GM21381 (cell line): ENCODE data around the gene PRODH2.
A peak's percentile ranks its signal among the peaks of the same experiment; 100 is the strongest.

Experiments
- ATAC-seq: cut with Tn5 transposase; IDR thresholded peaks from one replicate; pipeline ENCODE4 v1.9.1; 2021; ENCODE audit warnings: mild to moderate bottlenecking, moderate library complexity; ENCODE audit not compliant: unreplicated experiment

The PRODH2 gene

GRCh38 chr19:35764432-35765315, 48.0 kb downstream of the PRODH2 start:
- no peak for ATAC-seq

DNA sequence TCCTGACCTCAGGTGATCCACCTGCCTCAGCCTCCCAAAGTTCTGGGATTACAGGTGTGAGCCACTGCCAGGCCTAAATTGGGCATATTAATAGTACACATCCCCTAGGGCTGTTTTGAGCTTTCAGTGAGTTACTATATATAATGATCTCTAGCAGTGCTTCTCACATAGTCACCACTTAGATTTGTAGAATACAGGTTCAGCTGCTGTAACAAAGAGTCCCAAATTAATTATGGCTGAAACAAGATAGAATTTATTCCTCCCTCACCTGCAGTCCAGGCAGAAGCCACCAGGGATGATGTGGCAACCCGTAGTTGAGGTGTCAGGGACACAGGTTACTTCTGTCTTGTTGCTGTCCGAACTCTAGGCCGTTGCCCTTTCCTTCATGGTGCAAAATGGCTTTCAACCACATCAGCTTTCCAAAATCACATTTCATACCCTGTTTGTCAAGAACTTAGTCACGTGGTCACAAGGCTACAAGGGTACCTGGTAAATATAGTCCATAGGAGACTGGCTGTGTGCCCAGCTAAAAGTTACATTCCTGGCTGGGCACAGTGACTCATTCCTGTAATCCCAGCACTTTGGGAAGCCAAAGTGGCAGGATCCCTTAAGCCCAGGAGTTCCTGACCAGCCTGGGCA, 51.8 kb downstream of the PRODH2 start:
- ATAC-seq = no peak

DNA sequence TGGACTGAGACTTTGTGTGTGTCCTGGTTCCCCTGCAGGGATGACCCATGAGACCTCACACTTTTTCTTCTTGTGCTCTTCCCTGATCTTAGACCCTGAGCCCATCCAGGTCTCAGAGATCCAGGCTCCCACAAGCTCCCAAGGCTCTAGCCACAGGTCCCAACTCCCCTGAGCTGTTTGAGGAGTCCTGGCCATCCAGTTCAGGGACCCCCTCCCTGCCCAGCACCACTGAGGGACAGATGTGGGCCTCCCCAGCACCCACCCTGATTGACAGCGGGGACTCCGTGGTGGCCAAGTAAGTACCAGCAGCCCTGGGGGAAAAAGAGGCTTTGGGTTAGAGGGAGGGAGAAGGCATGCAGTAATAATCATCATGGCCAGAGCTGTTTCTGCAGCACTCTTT, 52.9 kb downstream of the PRODH2 start:
- no peak for ATAC-seq

GRCh38 chr19:35757749-35758608, 54.7 kb downstream of the PRODH2 start, which contains the start of gene PROSER3:
TSS of gene PROSER3 (plus strand) at chr19:35758176. CDS start at chr19:35758216, 40 bp downstream.
- ATAC-seq = peak; percentile 91

DNA sequence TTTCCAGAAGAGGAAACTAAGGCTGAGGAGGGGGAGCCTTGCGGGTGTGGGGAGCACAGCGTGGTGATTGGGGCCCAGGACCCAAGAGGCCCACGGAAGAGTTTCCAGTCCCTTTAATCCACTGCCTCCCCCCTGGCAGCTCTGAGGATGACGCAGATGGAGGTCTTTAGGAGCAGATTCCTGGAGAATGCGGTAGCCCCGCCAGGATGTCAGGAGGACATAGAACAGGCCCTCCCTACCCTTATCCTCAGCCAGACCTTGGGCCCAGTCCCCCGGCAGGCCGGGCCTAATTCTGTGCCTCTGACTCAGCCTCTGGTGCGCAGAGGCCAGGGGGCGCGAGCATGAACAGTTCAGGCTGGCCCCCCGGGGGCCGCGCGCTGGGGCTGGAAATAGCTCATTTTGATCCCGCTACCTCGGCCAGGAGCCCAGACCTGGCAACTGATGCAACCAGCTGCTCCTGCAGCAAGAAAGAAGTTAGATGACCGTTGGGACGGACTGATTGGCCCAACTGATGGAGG, 55.4 kb downstream of the PRODH2 start:
- no peak for ATAC-seq

DNA sequence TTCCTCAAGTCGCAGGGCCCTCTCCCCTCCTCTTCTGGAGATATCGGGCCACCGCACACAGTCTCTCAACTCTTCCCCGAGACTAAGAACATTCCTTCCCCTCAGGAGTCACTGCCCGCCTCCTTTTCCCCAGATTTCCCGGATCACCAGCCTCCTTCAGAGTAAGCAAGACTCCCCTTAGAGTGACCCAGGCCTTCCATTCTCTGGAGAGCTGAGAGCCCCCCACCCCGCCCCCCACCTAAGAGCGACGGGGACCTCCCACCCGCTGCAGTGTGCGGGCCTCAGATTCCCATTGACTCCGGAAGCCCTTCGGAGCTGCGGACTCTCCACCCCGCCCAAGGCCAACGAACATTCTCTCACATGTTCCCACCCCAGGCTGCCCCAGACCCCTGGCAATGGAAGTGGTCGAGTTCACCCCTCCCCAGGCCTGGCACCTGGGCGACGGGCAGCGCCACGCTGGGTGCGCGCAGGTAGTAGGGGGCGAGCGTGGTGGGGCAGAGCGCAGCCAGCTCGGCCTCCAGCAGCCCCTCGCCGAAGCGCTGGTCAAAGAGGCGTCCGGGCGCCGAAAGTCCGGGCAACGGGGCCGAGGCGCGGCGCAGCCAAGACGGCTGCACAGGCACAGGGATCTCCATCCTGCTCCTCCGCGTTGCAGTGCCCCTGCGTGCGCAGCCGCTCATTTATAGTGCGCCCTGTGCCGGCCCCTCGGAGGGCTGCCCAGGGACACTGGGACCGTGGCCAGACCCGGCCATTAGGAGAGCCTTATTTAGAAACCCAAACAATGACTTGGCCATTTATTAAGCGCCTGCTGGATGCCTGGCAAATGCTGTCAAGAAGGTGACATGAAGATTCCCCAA, 56.0 kb downstream of the PRODH2 start, which contains the start of gene HSPB6:
Gene HSPB6 (minus strand): TSS at position 653 of the 854 bp plus-strand sequence. CDS start 21 bp downstream, at position 632.
- no peak for ATAC-seq

- ATAC-seq = no peak
These were observed 56.9 kb downstream of the PRODH2 start for GRCh38 chr19:35755550-35756376.

DNA sequence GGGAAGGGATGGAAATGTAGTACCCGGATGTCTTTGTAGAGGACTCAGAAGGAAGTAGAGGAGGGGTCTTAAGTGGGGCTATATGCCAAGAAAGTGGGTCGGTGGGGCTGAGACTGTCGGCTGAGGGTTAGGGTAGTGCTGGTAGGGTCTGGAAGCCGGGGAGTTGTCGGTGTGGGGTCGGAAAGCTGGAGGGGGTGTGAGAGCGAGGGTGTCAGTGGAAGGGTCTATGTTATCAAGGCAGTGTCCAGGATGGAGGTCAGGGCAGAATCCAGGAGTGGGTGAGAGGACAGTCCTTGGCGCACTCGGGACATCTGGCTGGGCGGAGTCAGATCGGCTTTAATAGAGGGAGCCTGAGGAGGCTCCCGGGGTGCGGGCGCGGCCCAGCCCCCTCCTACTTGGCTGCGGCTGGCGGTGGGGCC, 57.5 kb downstream of the PRODH2 start:
- no peak for ATAC-seq

- ATAC-seq = no peak
These were observed 58.1 kb downstream of the PRODH2 start for GRCh38 chr19:35754370-35755130.

- ATAC-seq = no peak
These were observed 58.8 kb downstream of the PRODH2 start for GRCh38 chr19:35753634-35754369.

DNA sequence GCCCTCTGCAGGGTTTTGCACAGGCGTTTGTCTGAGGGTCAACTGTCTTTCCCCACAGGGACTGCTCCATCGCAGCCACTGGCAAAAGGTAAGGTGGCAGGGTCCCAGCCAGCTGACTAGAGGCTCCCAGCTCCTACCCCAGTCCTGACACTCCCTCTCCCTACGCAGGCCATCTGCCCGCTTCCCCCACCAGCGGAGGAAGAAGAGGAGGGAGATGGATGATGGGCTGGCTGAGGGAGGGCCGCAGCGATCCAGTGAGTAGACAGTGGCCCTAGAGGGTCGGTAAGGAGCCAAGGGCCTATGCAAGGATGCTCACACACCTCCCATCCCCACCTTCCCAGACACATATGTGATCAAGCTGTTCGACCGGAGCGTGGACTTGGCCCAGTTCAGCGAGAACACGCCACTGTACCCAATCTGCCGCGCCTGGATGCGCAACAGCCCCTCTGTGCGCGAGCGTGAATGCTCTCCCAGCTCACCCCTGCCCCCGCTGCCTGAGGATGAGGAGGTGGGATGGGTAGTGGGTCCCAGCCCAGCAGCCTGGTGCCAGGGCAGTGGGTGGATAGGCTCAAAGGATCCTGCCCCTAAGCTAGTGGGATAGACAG, 59.8 kb downstream of the PRODH2 start:
- ATAC-seq = no peak

GRCh38 chr19:35751839-35752745, 60.6 kb downstream of the PRODH2 start:
- no peak for ATAC-seq

- ATAC-seq = no peak
These were observed 62.5 kb downstream of the PRODH2 start for GRCh38 chr19:35750167-35750566.
